ENCODE data around the gene PKM.
"Not testable (repeated sequence)": the region's sequence is repeated elsewhere in the genome, so short reads cannot be mapped to it uniquely, and the experiment has no call there.

Gene PKM

DNA sequence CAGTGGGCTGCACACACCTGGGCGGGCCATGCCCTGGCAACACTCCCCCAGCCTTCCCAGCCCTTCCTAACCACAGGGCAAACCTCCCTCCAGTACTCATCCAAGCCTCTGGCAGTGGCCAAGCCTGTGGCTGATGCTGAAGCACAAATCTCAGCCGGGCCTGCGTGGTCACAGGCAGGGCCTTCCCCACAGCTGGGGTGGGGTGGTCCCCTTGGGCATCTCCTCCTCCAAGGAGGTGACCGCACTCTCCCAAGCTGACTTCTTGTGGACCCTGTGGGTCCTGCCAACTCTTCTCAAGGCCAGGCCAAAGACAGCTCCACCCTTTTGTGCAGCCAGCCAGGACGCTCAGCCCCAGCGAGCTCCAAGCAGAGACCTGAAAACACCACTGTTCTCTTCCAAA, 54.8 kb downstream of the PKM start:
- DNase-seq (ENCODE audit: low spot score): no peak

DNA sequence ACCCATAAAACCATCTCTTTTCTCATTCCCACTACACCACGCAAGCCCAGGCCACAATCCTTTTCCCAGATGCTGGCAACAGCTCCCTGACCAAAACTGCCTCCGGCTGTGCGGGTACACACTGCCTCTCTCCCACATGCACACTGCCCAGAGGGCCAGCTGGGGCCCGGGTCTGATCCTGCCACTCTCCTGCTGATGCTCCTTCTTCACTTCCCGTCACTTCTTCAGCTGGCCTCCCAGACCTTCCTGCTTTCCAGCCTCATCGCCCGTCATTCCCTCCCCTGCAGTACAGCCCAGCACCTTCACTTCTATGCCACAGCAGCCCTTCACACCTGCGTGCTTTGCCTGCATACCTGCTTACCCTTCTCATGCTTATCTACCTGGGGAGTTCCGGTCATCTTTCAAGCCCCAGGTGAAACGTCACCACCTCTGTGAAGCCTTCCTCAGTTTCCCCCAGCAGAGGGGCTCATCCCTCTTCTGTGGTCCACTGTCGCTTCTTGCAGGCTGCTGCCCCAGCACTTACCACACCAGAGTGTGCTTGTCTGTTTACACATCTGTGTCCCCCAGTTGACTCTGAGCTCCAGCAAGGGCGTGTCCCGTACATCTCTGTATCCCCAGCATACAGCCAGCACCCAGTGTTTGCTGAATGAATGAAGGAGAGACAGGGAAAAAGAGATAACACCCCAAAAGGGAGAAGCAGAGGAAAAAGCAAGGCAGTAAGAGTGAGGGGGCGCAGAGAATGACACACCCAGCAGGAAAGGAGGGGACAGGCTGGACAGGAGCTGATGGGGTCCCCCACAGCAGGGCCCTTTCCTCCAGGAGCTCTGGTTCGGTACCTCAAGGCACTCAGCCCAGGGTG, 55.6 kb downstream of the PKM start:
- DNase-seq (ENCODE audit: low spot score): no peak

DNA sequence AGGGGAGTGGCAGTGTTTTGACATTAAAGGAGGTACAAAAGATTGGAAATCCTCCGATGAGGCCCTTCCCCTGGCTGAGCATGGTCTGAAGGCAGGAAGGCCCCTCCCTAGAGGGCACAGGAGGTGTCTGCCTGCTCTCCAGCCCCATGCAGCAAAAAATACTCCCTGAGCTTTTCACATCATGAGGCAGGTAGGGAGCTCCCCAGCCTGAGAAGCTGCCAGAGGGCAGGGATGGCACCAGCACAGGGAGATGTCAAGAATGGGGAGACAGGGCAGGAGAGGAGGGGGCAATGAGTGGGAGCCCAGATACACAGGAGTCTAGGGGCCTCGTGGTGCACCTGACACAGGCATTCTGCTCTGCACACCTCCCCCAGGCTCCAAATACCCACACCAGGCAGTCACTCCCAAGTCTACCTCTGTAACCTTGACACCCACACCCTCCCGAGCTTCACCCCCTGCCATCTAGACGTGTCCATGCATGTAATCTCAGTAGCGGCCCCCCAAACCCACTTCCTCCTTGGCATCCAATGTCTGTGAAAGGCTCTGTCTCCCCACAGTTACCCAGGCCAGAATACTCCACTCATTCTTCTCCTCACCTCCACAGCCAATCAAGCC, 56.3 kb downstream of the PKM start:
- DNase-seq (ENCODE audit: low spot score): no peak

DNA sequence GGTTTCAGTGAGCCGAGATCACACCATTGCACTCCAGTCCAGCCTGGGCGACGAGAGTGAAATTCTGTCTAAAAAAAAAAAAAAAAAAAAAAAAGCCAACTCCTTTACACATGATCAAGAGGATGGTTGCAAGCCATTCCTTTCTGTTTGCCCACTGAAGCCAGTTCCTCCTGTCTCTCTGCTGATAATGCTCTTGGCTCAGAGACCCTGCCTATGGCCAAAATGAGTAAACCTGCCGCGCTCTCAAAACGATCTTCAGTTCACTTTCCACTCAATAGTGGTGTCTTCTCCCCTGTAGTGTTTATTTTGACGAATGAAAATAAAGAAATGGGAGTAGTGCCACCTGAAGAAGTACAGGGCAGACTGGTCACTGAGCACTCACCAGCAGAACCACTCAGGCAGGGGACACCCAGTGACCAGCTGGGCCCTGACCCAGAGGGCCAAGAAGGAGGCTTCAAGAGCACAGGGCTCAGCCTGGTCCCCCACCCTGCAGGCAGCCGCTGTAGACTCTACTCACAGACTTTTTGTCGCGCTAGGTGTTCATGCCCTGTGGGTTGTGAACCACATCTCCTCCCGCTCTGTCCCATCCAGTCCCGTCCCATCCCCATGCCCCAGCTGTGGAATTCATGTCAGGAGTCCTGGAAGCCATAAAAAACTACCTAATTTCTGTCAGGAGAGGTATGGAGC, 57.0 kb downstream of the PKM start:
- DNase-seq (ENCODE audit: low spot score): no peak

DNA sequence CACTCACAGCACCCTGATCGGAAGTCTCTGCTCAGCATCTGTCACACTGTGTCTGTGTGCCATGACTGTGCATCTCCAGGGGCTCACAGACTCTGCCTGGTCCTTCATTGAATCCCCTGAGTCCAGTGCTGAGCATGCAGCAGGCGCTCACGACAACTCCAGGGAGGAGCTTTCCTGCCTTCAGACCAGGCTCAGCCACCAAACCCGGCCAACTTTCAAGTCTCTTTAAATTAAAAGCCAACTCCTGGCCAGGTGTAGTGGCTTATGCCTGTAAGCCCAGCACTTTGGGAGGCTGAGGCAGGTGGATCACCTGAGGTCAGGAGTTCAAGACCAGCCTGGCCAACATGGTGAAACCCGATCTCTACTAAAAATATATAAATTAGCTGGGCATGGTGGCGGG, 57.6 kb downstream of the PKM start:
- DNase-seq (ENCODE audit: low spot score): no peak

DNA sequence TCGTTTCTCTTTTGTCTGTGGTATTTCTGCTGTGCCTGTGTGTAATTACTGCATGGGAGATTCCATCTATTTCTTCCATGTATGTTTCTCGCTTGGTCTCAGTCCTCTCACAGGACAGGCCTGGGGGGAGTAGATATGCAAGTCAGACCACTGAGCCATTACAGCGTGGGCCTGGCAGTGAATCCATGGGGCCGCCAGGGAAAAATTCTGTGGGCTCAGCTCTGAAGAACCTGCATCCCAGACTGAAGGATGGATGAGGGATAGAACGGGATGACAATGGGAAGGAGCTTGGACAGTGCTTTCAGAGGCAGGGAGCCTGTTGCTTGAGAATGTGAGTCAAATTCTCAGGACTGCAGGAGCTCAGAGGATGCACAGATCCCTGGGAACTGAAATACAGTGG, 58.2 kb downstream of the PKM start:
- DNase-seq (ENCODE audit: low spot score): no peak

DNA sequence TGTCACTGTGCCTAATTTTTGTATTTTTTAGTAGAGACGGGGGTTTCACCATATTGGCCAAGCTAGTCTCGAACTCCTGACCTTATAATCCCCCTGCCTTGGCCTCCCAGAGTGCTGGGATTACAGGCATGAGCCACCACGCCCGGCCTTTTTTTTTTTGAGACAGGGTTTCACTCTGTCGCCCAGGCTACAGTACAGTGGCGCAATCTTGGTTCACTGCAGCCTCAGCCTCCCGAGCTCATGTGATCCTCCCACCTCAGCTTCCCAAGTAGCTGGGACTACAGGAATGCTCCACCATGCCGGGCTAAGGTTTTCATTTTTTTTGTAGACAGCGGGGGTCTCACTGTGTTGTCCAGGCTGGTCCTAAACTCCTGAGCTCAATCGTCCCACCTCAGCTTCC, 59.0 kb downstream of the PKM start:
- DNase-seq (ENCODE audit: low spot score): not testable (repeated sequence)

DNA sequence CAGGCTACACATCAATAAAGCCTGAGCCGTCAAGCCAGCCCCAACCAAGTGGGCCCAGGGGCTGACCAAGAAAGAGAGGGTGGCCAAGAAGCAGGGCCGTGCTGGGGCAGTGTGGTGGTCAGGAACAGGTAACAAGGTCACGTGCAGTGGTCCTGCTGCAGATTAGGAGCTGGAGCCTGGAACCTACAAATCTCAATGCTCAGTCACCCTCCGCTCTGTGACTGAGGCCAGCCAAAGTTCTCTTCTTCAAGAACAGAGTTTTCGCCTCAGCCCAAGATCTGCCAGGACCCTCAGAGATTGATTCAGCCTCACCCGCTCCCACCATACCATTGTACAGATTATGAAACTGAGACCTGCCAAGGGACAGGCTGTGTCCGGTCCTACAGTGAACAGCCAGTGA, 60.3 kb downstream of the PKM start:
- DNase-seq (ENCODE audit: low spot score): no peak

DNA sequence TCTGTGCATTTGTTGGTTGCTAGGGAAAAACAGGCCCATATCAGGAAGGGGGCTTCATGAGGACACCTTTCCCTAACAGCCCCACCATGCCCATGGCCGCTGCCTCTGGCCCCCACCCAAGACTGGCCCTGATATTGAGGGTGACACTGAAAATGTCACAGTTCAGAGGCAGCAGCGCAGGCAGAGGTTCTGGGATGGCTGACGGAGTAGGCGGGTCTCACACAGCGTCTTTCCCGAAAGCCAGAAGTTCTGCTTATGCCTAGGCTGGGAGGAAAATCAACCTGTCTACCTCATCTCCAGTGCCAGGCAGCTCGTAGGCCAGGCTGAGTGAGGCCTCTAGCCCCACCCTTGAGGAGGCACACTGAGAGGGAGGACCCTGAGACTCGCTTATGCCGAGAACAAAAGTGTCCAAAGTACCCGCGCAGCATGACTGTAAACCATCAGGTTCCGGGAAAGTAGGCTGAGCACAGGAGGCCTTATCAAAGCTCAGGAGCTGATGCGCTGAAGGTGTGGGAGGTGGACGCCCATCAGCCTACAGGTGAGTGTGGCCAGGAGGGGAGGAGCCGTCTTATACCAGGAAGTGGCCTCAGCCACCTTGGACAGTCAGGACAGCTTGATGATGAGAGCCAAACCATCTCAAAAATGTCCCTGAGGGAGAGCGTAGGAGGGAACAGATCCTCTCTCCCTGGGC, 60.9 kb downstream of the PKM start:
- DNase-seq (ENCODE audit: low spot score): no peak

DNA sequence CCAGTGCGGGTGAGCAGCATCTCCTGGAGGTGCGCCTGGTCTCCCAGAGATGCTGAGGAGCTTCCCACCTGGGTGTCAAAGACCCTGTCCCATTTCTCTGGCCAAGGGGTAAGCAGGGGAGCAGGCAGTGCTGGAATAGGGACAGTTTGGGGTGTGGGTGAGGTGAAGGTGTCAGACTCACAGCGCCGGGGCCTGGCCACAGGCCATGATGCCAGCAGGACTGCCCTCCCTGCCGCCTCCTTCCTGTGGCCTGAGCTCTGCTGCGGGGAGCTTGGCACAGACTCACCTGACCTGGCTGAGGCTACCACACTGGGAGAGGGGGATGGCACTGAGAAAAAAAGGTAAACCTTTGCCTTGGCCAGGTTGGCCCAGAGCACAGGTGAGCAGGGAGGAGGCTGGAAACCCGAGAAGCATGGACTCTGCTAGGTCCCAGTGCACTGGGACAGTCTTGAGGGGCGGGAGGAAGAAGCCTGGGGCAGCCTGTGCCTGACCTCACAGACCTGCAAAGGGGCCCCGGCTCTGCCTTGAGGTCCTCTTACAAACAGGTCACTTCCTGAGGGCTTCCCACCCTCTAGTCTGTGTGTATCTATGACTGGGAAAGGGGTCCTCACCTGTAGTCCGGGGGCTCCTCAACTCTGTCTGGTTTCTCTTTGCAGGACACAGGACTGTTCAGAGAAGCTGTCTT, 61.6 kb downstream of the PKM start:
- no peak for DNase-seq (ENCODE audit: low spot score)

DNA sequence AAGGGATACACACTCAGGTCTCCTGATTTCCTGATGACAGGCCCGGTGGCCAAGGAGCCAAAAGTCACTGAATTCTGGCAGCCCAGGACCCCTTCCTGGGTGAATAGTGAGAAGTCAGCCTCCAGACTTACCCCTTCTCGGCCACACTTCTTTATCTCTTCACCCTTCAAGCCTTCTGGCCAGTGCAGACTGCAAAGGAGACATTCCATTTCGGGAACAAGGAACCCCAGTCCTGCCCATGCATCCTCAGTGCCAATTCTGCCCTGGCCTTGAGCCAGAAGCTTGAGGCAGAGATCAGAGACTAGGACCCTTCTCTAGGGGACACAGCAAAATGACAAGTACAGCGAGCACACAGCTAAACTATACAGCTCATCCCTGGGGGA, 62.2 kb downstream of the PKM start:
- no peak for DNase-seq (ENCODE audit: low spot score)

DNA sequence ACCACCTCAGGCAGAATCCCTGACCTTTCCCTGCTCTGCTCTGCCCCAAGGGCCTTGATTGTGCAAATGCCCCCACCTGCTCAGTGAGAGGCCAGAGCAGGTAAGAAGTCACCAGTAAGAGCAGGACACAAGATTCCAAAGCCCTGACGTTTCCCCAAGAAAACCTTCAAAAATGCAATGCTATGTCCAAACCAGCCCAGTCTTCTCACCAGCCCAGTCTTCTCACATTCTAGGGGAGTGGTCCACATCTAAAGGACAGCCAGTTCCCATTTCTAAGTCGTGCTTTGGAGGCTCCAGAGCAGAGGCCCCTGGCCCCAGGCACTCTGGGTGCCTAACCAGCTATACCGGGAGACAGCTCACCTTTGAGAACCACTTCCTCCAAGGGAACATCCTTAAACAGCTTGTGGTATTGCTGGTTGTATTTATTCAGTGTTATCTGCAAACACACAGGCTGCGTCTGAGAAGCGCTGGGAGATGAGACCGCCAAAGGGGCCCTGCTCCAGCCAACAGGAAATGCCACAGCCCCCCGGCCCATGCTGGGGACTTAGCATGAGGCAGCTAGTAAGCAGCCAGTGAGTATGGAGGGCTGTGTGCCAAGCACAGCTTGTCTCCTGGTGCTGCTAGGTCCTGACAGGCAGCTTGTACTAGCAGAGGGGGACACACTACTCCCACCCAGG, 62.7 kb downstream of the PKM start:
- DNase-seq (ENCODE audit: low spot score): peak; percentile 10

DNA sequence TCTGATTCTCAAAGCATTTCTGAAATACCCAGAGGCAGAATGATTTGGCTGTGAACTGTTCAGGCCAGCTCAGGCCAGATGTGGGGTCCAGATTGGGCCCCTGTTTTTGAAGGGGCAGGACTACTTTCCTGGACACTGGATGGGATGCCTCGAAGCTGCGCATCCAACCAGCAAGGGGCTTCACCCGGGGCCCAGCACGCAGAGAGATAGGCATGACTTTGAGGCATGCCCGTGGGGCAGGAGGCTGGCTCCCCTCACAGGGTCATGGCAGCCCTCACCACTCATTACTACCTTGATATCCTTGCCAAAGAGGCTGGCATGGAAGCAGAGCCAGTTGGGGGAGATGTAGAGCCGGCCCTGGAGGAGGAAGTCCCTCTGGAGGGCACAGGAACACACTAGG, 63.5 kb downstream of the PKM start:
- no peak for DNase-seq (ENCODE audit: low spot score)

DNA sequence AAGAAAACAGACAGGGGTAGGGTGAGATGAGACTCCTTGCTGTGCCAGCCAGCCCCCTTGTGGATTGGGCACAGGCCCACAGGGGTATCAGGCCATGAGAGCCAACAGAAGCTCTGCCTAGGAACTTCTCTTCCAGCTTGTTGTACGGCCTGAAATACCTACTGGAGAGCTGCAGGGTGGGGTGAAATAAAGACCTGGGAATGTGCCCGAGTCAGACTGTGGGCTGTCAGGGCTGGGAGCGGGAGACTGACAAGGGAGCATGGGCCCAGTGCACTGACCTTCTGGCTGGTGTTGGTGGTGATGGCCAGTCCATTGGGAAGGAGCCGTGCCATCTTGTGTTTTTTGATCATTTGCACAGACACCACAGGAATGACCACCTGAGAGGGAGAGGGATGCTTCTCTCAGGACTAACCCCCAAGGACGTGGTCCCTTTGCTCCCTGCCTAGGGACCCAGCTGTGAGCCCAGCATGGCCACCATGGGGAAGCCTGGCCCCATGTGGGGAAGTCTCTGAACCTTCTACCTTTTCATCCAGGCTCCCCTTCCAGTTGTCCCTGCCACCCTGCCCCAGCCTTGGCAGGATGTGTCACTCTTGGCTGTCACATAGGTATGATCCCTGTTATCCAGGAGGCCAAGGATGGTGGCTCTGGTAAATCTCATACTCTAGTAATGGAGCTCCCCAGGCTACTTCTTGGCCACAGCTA, 64.1 kb downstream of the PKM start:
- no peak for DNase-seq (ENCODE audit: low spot score)

DNA sequence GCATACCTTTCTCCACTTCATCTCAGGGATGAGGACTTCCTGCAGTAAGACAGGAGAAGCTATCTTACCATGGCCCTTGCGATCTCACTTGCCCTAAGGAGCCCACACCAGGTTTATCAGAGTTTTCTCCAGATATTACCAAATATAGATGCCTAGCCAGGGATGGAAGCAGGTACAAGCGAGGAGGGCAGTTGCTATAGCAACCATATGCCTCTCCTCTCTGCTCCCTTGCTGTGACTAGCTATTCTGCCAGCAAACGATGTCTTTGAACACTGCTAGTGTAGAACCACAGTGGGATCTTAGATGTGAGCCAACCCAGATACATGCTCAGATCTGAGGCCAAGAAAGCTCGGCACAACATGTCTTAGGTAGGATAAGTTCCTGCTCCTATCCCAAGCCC, 67.3 kb downstream of the PKM start:
- no peak for DNase-seq (ENCODE audit: low spot score)

DNA sequence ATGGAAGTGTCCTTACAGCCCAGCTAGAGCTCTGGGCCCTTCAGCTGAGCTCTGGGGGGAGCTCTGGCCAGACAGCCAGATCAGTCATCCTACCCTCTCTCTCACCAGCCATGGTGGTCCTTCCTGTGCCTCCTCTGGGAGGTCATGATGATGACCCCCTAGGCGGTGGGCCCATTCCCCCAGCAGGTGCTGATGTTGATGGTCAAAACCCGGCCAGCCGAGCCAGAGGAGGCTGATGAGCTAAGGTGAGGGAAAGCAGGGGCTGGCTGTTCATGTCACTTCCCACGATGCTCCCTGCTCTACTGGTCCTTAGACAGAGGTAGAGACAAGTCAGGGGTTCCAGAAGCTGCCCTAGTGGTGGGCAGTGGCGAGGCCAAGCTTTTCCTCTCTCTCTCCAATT, 68.4 kb downstream of the PKM start:
- DNase-seq (ENCODE audit: low spot score): no peak

DNA sequence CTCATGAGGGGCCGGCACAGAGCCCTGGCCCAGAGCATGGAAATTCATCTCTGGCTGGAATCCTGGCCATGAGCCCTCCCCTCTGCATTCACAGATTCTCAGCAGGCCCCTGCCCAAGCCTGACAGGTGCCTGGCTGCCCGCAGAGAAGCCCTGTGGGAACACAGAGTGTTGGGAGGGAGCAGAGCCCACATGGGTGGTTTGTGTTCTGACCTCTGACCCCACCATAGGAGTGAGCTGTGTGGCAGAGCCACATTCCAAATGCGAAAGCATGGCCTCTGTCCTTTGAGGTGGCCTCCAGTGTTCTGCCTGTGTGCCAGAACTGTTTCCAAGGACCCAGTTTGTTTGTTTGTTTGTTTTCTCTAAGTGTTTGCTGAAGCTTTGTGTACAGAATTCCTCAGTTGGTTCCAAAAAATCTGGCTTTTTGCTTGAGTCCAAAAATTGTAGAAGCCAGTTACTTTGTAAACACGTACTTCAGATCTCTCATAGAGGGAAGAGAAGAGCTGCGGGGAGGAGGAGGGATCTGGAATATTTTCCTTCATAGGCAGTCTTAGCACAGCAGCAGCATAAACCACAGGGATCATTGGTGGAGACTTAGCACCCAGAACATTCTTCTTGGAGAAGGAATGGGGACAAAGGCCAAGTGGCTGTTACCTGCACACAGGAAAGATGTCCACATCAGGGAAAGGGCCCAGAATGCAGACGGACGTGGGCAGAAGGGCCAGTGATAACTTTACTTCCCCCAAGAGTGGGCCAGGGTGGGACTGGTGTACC, 69.4 kb downstream of the PKM start:
- DNase-seq (ENCODE audit: low spot score): no peak

DNA sequence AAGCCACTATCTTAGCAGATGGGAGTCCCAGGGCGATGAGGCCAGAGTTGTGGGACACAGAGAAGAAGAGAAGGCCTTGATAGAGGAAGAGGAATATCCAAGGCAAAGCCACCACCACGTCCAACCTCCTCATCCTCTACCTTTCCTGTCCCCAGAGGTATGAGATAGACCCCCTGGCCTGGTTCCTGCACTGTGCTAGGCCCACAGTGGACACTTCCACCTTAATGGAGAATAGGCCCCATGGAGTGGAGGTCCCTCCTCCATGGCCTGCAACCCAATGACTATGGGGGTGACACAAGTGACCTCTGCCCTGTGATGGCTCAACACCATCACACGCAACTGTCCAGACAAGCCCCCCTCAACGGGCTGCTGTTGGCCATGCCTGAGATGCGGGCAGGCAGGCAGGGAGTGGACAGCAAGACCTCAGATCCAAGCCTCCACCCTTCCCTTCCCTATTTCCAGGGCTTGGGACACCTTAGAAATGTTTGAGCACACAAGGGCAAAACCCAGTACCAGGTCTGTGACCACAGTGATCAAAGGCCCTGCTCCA, 70.2 kb downstream of the PKM start:
- no peak for DNase-seq (ENCODE audit: low spot score)

DNA sequence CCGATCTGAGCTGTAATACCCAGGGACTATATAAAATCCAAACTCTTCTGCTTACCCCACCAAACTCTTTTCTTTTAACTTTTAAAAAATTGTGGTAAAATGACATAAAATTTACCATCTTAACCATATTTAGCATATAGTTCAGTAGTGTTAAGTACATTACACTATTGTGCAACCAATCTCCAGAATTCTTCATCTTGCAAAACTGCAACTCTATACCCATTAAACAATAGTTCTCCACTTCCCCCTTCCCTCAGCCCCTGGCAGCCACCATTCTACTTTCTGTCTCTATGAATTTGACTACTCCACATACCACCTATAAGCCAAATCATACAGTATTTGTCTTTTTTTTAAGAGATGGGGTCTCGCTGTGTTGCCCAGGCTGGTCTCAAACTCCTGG, 74.1 kb downstream of the PKM start:
- no peak for DNase-seq (ENCODE audit: low spot score)

Data from activated CD4-positive, alpha-beta T cell treated with anti-CD3 and anti-CD28 coated beads, Interleukin-2, Interleukin-4, amounts not matched to agents 100 ng/mL and 50 ng/mL, durations not matched to agents 16 hours and 8 hours (primary cell).